ENCODE measurements around the gene BEST1. TPM values are rescaled to one million over a fixed set of nuclear protein-coding genes. Genes with fewer than 3 reads are reported as not detected.

Gene BEST1
- total RNA-seq, 4 donors from 2014 or later, result 0.67 to 3.3 (median 1.9) TPM

GRCh38 chr11:61928606-61929005 is 21.5 kb upstream of the BEST1 start:
- Histone ChIP-seq H3K36me3 (no peaks in the 10 kb centered on the region), H3K4me3 (replicated peaks in 1 of 3) (no peak overlapping the region), H3K27me3 (no peaks in the 10 kb centered on the region), H3K9me3 (no peaks in the 10 kb centered on the region), H3K4me1 (peaks cover 0 to 7% of the 10 kb centered on the region in 2 donors), H3K27ac (no peak overlapping the region)
- intact Hi-C loops (cut with DNase I), result no loop called here
- TF ChIP-seq CTCF (IDR thresholded peaks at IDR 0.05) (no peak), POLR2A (IDR thresholded peaks at IDR 0.05) (no peak)
- DNase-seq, result no peak

GRCh38 chr11:61930933-61931332 is 19.2 kb upstream of the BEST1 start:
- Histone ChIP-seq H3K36me3 (no peaks in the 10 kb centered on the region), H3K9me3 (no peaks in the 10 kb centered on the region), H3K4me3 (replicated peaks in 1 of 3) (no peak overlapping the region), H3K27me3 (no peaks in the 10 kb centered on the region), H3K27ac (no peak overlapping the region), H3K4me1 (no peaks in the 10 kb centered on the region)
- 83 to 84% methylated on average over 3 of the region's 3 CpGs for WGBS, 2 donors
- TF ChIP-seq CTCF (IDR thresholded peaks at IDR 0.05) (no peak), POLR2A (IDR thresholded peaks at IDR 0.05) (no peak)
- DNase-seq, result no peak
- intact Hi-C loops (cut with DNase I), result no loop called here

GRCh38 chr11:61935861-61936260 is 14.3 kb upstream of the BEST1 start:
- H3K27me3 ChIP-seq, result no peaks in the 10 kb centered on the region
- no peak for DNase-seq
- TF ChIP-seq POLR2A (IDR thresholded peaks at IDR 0.05) (no peak), CTCF (IDR thresholded peaks at IDR 0.05) (no peak)
- no peak overlapping the region for H3K27ac ChIP-seq
- WGBS, 2 donors, result 83 to 87% methylated on average over 2 of the region's 2 CpGs
- no peak overlapping the region for H3K4me3 ChIP-seq (replicated peaks in 1 of 3)
- no peaks in the 10 kb centered on the region for H3K36me3 ChIP-seq
- H3K4me1 ChIP-seq, result no peaks in the 10 kb centered on the region
- H3K9me3 ChIP-seq, result no peaks in the 10 kb centered on the region
- intact Hi-C loops (cut with DNase I), result no loop called here

- Histone ChIP-seq H3K4me3 (replicated peaks in 1 of 3) (no peak overlapping the region), H3K4me1 (no peaks in the 10 kb centered on the region), H3K36me3 (no peaks in the 10 kb centered on the region), H3K9me3 (no peaks in the 10 kb centered on the region), H3K27ac (no peak overlapping the region), H3K27me3 (no peaks in the 10 kb centered on the region)
- 85 to 87% methylated on average over 10 of the region's 10 CpGs for WGBS, 2 donors
- intact Hi-C loops (cut with DNase I), result no loop called here
- TF ChIP-seq POLR2A (IDR thresholded peaks at IDR 0.05), result no peak
- TF ChIP-seq CTCF (IDR thresholded peaks at IDR 0.05), result no peak
- no peak for DNase-seq
Observed at GRCh38 chr11:61940466-61940865, 9.7 kb upstream of the BEST1 start.

- Histone ChIP-seq H3K4me1 (peaks cover 5 to 11% of the 10 kb centered on the region in 2 donors), H3K36me3 (no peaks in the 10 kb centered on the region), H3K27ac (no peak overlapping the region), H3K4me3 (replicated peaks in 1 of 3) (no peak overlapping the region), H3K27me3 (no peaks in the 10 kb centered on the region), H3K9me3 (no peaks in the 10 kb centered on the region)
- 86 to 93% methylated on average over 11 to 13 of the region's 13 CpGs for WGBS, 2 donors
- intact Hi-C loops (cut with DNase I), result loop anchor here (5.0 kb wide), 3 partner anchors 43 to 148 kb away; no protein-coding TSS in a partner anchor
- TF ChIP-seq POLR2A (IDR thresholded peaks at IDR 0.05), result no peak
- TF ChIP-seq CTCF (IDR thresholded peaks at IDR 0.05), result no peak
- no peak for DNase-seq
Observed at GRCh38 chr11:61945191-61945590, 5.0 kb upstream of the BEST1 start.
